Peyer's patch (tissue), 4 donors: ENCODE measurements around the gene TAF1B.

ENCODE experiments used
- CTCF ChIP-seq, 6 experiments: fragments of 450-650 bp in 4 of 6; fragments of 200-600 bp in 2 of 6; sonication (generic) in 1 of 6; IDR thresholded peaks; one replicate each; pipeline ENCODE4 v1.5.1; 2017 to 2019; ENCODE audit warnings: antibody characterized with exemption in 6 of 6, mild to moderate bottlenecking in 3 of 6, moderate library complexity in 1 of 6
- POLR2A ChIP-seq, 2 donors: fragments of 450-650 bp; IDR thresholded peaks; one replicate each; pipeline ENCODE4 v1.5.1; 2017; ENCODE audit warnings: antibody characterized with exemption in 2 of 2, mild to moderate bottlenecking in 2 of 2, moderate library complexity in 2 of 2

GRCh38 chr2:9821805-9822445 lies 21.3 kb upstream of the TAF1B start:
- TF ChIP-seq CTCF (IDR thresholded peaks at IDR 0.05) (no peak), POLR2A (IDR thresholded peaks at IDR 0.05) (no peak)
